ENCODE results near the gene LRRC2. TPM values are rescaled to one million over a fixed set of nuclear protein-coding genes. Genes with fewer than 3 reads are reported as not detected.

The LRRC2 gene
- total RNA-seq, 1 experiment from 2014 or later = 2.6 TPM

- H3K4me1 Mint-ChIP-seq = peaks cover 51 to 64% of the 10 kb centered on the region in 2 experiments
- WGBS (ENCODE audit: extremely low coverage, insufficient read length, low lambda C conversion rate) = no CpG with 5 or more reads among the region's 1 CpG
- peak overlapping the region; percentile 90 to 92 for H3K4me3 Mint-ChIP-seq
- peak overlapping the region; percentile 64 for H3K9ac ChIP-seq (ENCODE audit: extremely low read depth, insufficient read length, low read length)
- H3K9me3 Mint-ChIP-seq = peaks cover 3 to 5% of the 10 kb centered on the region in 2 experiments; a peak in 3 of 5 replicates
- no peak overlapping the region for H2BK120ac ChIP-seq (ENCODE audit: low read depth, low read length, poor library complexity, severe bottlenecking)
- no peaks in the 10 kb centered on the region for H3K27me3 Mint-ChIP-seq (ENCODE audit: low read depth)
- H3K14ac ChIP-seq (ENCODE audit: insufficient read depth, low read length) = no peak overlapping the region
- H3K36me3 Mint-ChIP-seq (ENCODE audit: insufficient read depth in 1 of 3, low read depth in 3 of 3) = peaks cover 69 to 79% (median 73%) of the 10 kb centered on the region in 3 experiments
- H4K91ac ChIP-seq (ENCODE audit: insufficient read length, low read depth, low read length) = no peak overlapping the region
- no peak overlapping the region for H3T11ph ChIP-seq (ENCODE audit: low read length)
- peak overlapping the region; percentile 96 for H3K4me2 ChIP-seq (ENCODE audit: insufficient read depth, insufficient read length, low read length)
- H3K27me3 ChIP-seq (ENCODE audit: insufficient read depth, low read length) = no peaks in the 10 kb centered on the region
- H3K27ac Mint-ChIP-seq = no peak overlapping the region
- peaks cover 4% of the 10 kb centered on the region; the same call in 1 of the 2 replicates for H3K4me1 ChIP-seq (ENCODE audit: insufficient read depth, low read length)
- no peak overlapping the region for H3K18ac ChIP-seq (ENCODE audit: insufficient read length, low read depth, low read length)
- peaks cover 22% of the 10 kb centered on the region for H3K23me2 ChIP-seq (ENCODE audit: insufficient read length, low read depth, low read length, poor library complexity, severe bottlenecking)
- H3K79me1 ChIP-seq (ENCODE audit: insufficient read depth, low read depth, low read length, poor library complexity, severe bottlenecking) = peaks cover 6% of the 10 kb centered on the region
- H4K20me1 ChIP-seq (ENCODE audit: control insufficient read depth, insufficient read depth, insufficient read length) = no peaks in the 10 kb centered on the region
- DNase-seq = no peak
- H3K27ac ChIP-seq (ENCODE audit: insufficient read length, low read depth, low read length) = peak overlapping the region; percentile 58
- no peak overlapping the region for H3K4ac ChIP-seq (ENCODE audit: low read depth, low read length)
- H3K56ac ChIP-seq (ENCODE audit: insufficient read length, low read depth, low read length) = no peak overlapping the region
- peaks cover 23% of the 10 kb centered on the region; the same call in 1 of the 2 replicates for H3K79me2 ChIP-seq (ENCODE audit: insufficient read depth, low read length)
- no peak overlapping the region for H2AK5ac ChIP-seq (ENCODE audit: insufficient read length, low read length)
- TF ChIP-seq CTCF (conservative IDR thresholded peaks at IDR 0.05) = no peak
- peak overlapping the region; percentile 76 for H3K23ac ChIP-seq (ENCODE audit: insufficient read length, low read depth, low read length)
- H2BK12ac ChIP-seq (ENCODE audit: insufficient read length, low read depth, low read length) = no peak overlapping the region
- no peak overlapping the region for H2BK20ac ChIP-seq (ENCODE audit: low read depth, low read length, poor library complexity, severe bottlenecking)
- H2BK5ac ChIP-seq (ENCODE audit: insufficient read length, low read length) = peak overlapping the region; percentile 54
- H2AFZ ChIP-seq (ENCODE audit: low read length) = no peak overlapping the region
- no peak overlapping the region for H4K8ac ChIP-seq (replicated peaks; ENCODE audit: insufficient read length, low read depth, low read length)
- no peaks in the 10 kb centered on the region for H3K9me3 ChIP-seq (ENCODE audit: control insufficient read depth, low read depth, low read length)
- no peak overlapping the region for H4K5ac ChIP-seq (ENCODE audit: insufficient read length, low read depth, low read length)
- H2BK15ac ChIP-seq (ENCODE audit: low read depth, low read length) = no peak overlapping the region
These were observed 14.6 kb upstream of the LRRC2 start for GRCh38 chr3:46580675-46581074.
